ENCODE measurements around the gene MEIS1.

DNA sequence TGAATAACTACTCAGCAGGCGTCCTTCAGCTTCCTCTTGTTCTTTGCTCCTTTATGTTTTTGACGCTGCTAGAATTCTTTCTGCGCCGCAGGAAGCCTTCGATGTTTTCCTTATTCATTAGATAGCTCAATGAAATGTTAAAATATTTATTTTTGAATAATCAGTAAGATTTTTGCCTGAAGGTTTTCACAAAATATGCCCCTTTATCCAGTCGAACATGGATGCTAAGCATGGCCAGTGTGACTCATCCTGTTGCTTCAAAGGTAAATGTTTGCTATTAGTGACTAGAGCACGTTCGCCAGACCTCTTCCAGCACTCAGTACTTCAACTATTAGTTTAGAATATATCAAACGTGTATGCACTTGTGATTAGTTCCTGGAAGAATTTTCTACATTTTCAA lies 7.6 kb upstream of the MEIS1 start:
- TF ChIP-seq, protein P1, sequence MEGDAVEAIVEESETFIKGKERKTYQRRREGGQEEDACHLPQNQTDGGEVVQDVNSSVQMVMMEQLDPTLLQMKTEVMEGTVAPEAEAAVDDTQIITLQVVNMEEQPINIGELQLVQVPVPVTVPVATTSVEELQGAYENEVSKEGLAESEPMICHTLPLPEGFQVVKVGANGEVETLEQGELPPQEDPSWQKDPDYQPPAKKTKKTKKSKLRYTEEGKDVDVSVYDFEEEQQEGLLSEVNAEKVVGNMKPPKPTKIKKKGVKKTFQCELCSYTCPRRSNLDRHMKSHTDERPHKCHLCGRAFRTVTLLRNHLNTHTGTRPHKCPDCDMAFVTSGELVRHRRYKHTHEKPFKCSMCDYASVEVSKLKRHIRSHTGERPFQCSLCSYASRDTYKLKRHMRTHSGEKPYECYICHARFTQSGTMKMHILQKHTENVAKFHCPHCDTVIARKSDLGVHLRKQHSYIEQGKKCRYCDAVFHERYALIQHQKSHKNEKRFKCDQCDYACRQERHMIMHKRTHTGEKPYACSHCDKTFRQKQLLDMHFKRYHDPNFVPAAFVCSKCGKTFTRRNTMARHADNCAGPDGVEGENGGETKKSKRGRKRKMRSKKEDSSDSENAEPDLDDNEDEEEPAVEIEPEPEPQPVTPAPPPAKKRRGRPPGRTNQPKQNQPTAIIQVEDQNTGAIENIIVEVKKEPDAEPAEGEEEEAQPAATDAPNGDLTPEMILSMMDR (IDR thresholded peaks at IDR 0.05) = no peak
- TF ChIP-seq EZH2 (IDR thresholded peaks at IDR 0.05; ENCODE audit: borderline replicate concordance, insufficient read depth, low read depth, low read length, poor library complexity, severe bottlenecking) = no peak

Data from B cell (primary cell).